Mesenchymal stem cell (in vitro differentiated cells and primary cell): Measurements from ENCODE around the gene TNKS1BP1. TPM values are rescaled to one million over a fixed set of nuclear protein-coding genes. Genes with fewer than 3 reads are reported as not detected.

Experiments
- DNase-seq: peaks from one replicate; pipeline ENCODE4 v3.0.0-alpha.2; 2013
- H2AFZ ChIP-seq: one replicate; pipeline ENCODE4 v1.6.1; 2013; ENCODE audit warnings: low read depth, mild to moderate bottlenecking, control low read depth, inconsistent platforms, low read length, moderate library complexity
- H2AK5ac ChIP-seq: 2 replicates; pipeline ENCODE4 v1.6.1; 2013; ENCODE audit warnings: low read length, moderate library complexity, mild to moderate bottlenecking, inconsistent platforms; ENCODE audit not compliant: severe bottlenecking
- H2BK120ac ChIP-seq: one replicate; pipeline ENCODE4 v1.6.1; 2013; ENCODE audit warnings: low read depth, mild to moderate bottlenecking, inconsistent platforms, low read length, moderate library complexity
- H2BK12ac ChIP-seq, 2 experiments: one replicate each; pipeline ENCODE4 v1.6.1; 2013; ENCODE audit warnings: inconsistent platforms in 2 of 2, low read length in 2 of 2, mild to moderate bottlenecking in 2 of 2, moderate library complexity in 2 of 2, control low read depth in 1 of 2
- H2BK15ac ChIP-seq: one replicate; pipeline ENCODE4 v1.6.1; 2013; ENCODE audit warnings: mild to moderate bottlenecking, low read depth, inconsistent platforms; ENCODE audit not compliant: poor library complexity, severe bottlenecking
- H2BK5ac ChIP-seq: 2 replicates; pipeline ENCODE4 v1.6.1; 2013; ENCODE audit warnings: low read depth, mild to moderate bottlenecking, low read length, control low read depth, inconsistent platforms; ENCODE audit not compliant: poor library complexity, severe bottlenecking
- H3K14ac ChIP-seq, 2 experiments: one replicate each; pipeline ENCODE4 v1.6.1; 2013; ENCODE audit warnings: inconsistent platforms in 2 of 2, low read length in 2 of 2, control low read depth in 1 of 2, mild to moderate bottlenecking in 1 of 2, moderate library complexity in 1 of 2
- H3K18ac ChIP-seq, 2 experiments: one replicate each; pipeline ENCODE4 v1.6.1; 2013; ENCODE audit warnings: inconsistent platforms in 2 of 2, low read length in 2 of 2, control low read depth in 1 of 2, low read depth in 1 of 2, mild to moderate bottlenecking in 1 of 2
- H3K23ac ChIP-seq, 2 experiments: one replicate each; pipeline ENCODE4 v1.6.1; 2013; ENCODE audit warnings: inconsistent platforms in 2 of 2, low read length in 2 of 2, mild to moderate bottlenecking in 2 of 2, moderate library complexity in 2 of 2, control low read depth in 1 of 2
- H3K27ac ChIP-seq: 2 replicates; pipeline ENCODE4 v1.5.1; 2013; ENCODE audit warnings: mild to moderate bottlenecking, moderate library complexity, low read length, control low read depth, inconsistent platforms; ENCODE audit not compliant: poor library complexity, severe bottlenecking
- H3K27me3 ChIP-seq, 2 experiments: 2 replicates each; pipeline versions ENCODE4 v1.6.1 to v1.7.0; 2013; ENCODE audit warnings: low read length in 2 of 2, mild to moderate bottlenecking in 2 of 2, moderate library complexity in 2 of 2, control low read depth in 1 of 2, inconsistent platforms in 1 of 2; ENCODE audit not compliant: control insufficient read depth in 1 of 2, insufficient read depth in 1 of 2
- H3K36me3 ChIP-seq, 2 experiments: 2 replicates each; pipeline versions ENCODE4 v1.6.1 to v1.7.0; 2013; ENCODE audit warnings: low read length in 2 of 2, control low read depth in 1 of 2, inconsistent platforms in 1 of 2, low read depth in 1 of 2, mild to moderate bottlenecking in 1 of 2; ENCODE audit not compliant: insufficient read depth in 2 of 2, control insufficient read depth in 1 of 2
- H3K4ac ChIP-seq, 2 experiments: one replicate each; pipeline ENCODE4 v1.6.1; 2013; ENCODE audit warnings: inconsistent platforms in 2 of 2, low read length in 2 of 2, mild to moderate bottlenecking in 2 of 2, moderate library complexity in 2 of 2, control low read depth in 1 of 2, low read depth in 1 of 2
- H3K4me1 ChIP-seq: 2 replicates; pipeline ENCODE4 v1.6.1; 2013; ENCODE audit warnings: low read depth, low read length, control low read depth; ENCODE audit not compliant: control insufficient read depth, insufficient read depth
- H3K4me2 ChIP-seq: 2 replicates; pipeline ENCODE4 v1.6.1; 2013; ENCODE audit warnings: low read length, mild to moderate bottlenecking, inconsistent platforms; ENCODE audit not compliant: poor library complexity, severe bottlenecking
- H3K4me3 ChIP-seq, 2 experiments: 2 replicates each; pipeline versions ENCODE4 v1.5.1 to v1.7.0; 2013; ENCODE audit warnings: low read length in 2 of 2, mild to moderate bottlenecking in 2 of 2, control low read depth in 1 of 2, low read depth in 1 of 2; ENCODE audit not compliant: insufficient read depth in 1 of 2
- H3K79me1 ChIP-seq: replicated peaks from 2 replicates; pipeline ENCODE4 v1.6.1; 2013; ENCODE audit warnings: mild to moderate bottlenecking, control low read depth, low read length, inconsistent platforms; ENCODE audit not compliant: poor library complexity, severe bottlenecking
- H3K9ac ChIP-seq: 2 replicates; pipeline ENCODE4 v1.7.0; 2013; ENCODE audit warnings: mild to moderate bottlenecking, low read length, moderate library complexity
- H3K9me3 ChIP-seq: 2 replicates; pipeline ENCODE4 v1.7.0; 2013; ENCODE audit warnings: mild to moderate bottlenecking, low read length; ENCODE audit not compliant: control insufficient read depth
- H4K8ac ChIP-seq: one replicate; pipeline ENCODE4 v1.6.1; 2013; ENCODE audit warnings: inconsistent platforms, mild to moderate bottlenecking, low read length, moderate library complexity
- H4K91ac ChIP-seq: one replicate; pipeline ENCODE4 v1.6.1; 2013; ENCODE audit warnings: mild to moderate bottlenecking, low read length, inconsistent platforms
- WGBS: methylation state at CpG from one replicate; pipeline ENCODE4 v1.1.7; 2013; ENCODE audit warnings: mixed read lengths; 5-methylcytosine and 5-hydroxymethylcytosine counted together
- polyA plus RNA-seq, 2 experiments: library from polyadenylated mRNA; stranded (reverse); fragments of 200-250 nt; gene quantifications; one replicate each; pipeline ENCODE4 v1.2.3, GENCODE V29; 2013

TNKS1BP1 gene
- 141 TPM for polyA plus RNA-seq (2013, experiment 1 of 2)
- 142 TPM for polyA plus RNA-seq (2013, experiment 2 of 2)

DNA sequence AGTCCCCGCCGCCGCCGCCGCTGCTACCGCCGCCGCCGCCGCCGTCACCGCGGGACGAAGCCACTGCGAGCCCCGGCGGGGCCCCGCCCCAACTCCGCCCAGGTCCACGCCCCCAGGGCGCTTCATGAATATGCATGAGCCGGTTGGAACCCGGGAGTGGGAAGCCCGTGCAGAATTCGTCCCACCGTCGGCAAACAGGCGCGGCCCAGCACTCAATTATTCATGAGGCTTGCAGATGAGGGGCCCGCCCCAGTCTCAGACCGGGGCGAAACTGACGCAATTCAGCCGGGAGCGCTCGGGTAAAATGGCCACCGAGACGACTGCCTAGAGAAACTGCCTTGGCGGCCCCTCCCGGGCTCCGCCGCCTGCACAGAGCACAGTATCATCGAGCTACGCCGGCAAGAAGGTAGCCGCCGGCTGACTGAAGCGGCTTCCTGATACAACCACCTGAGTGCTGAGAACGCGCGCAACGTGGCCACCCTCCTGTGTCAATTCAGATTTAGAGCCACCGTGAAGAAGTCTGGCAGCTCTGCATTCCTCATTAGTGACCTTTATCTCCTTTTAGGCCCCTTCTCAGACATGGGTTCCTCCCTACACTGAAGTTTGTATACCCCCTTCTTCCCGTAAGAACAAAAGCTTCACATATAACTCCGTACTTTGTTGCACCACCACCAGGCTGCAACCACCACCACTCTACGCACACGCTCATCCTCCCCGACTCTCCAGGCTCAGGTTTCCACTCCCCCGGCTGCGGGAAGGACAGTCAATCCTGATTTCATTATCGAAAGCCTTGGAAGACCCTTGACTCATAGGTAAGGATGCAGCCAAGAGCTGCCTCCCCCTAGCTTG, at the start of gene TNKS1BP1:
Gene TNKS1BP1 (minus strand): TSS at position 67 of the 849 bp plus-strand sequence. CDS start 3,067 bp downstream, outside the sequence.
- H3K79me1 ChIP-seq = peaks cover 25% of the 10 kb centered on the region

GRCh38 chr11:57373146-57373545, 48.4 kb upstream of the TNKS1BP1 start:
- Histone ChIP-seq H2BK15ac (no peak overlapping the region), H2AFZ (no peak overlapping the region), H4K8ac (no peak overlapping the region), H2BK120ac (no peak overlapping the region), H3K23ac (no peak overlapping the region), H3K4me3 (no peak overlapping the region), H3K4ac (no peak overlapping the region), H3K79me1 (no peaks in the 10 kb centered on the region), H4K91ac (no peak overlapping the region), H3K18ac (no peak overlapping the region), H3K14ac (no peak overlapping the region), H3K27me3 (peaks cover 0 to 29% of the 10 kb centered on the region in 2 experiments), H3K4me2 (no peak overlapping the region), H3K4me1 (no peaks in the 10 kb centered on the region), H2AK5ac (no peak overlapping the region), H2BK5ac (no peak overlapping the region), H3K36me3 (no peaks in the 10 kb centered on the region), H3K9ac (no peak overlapping the region), H2BK12ac (no peak overlapping the region), H3K9me3 (no peaks in the 10 kb centered on the region), H3K27ac (no peak overlapping the region)
- no CpG with 5 or more reads among the region's 3 CpGs for WGBS
- no peak for DNase-seq

More for the DNA sequence above, at the start of gene TNKS1BP1:
- H3K23ac ChIP-seq = peak within 1 kb of the TSS in 1 of 2 experiments; percentile 90
- peak within 1 kb of the TSS; percentile 96 for H4K8ac ChIP-seq
- no peak within 1 kb of the TSS for H2AFZ ChIP-seq
- no peaks in the 10 kb centered on the region for H3K9me3 ChIP-seq
- H3K27me3 ChIP-seq = no peaks in the 10 kb centered on the region
- peak within 1 kb of the TSS; percentile 71 to 83 for H2BK12ac ChIP-seq
- peak within 1 kb of the TSS; percentile 19 to 87 for H3K14ac ChIP-seq
- peak within 1 kb of the TSS; percentile 81 to 97 for H3K4me3 ChIP-seq
- peak within 1 kb of the TSS; percentile 92 for H4K91ac ChIP-seq
- peak within 1 kb of the TSS; percentile 94 to 97 for H3K4ac ChIP-seq
- H3K18ac ChIP-seq = peak within 1 kb of the TSS; percentile 96 to 97
- H3K4me1 ChIP-seq = peaks cover 28% of the 10 kb centered on the region
- H3K27ac ChIP-seq = peak within 1 kb of the TSS; percentile 98
- H2AK5ac ChIP-seq = peak within 1 kb of the TSS; percentile 94
- H3K9ac ChIP-seq = peak within 1 kb of the TSS; percentile 97
- WGBS = 6% methylated on average over 48 of the region's 61 CpGs
- peak; percentile 98 for DNase-seq
- peak within 1 kb of the TSS; percentile 94 for H2BK15ac ChIP-seq
- peak within 1 kb of the TSS; percentile 92 for H3K4me2 ChIP-seq
- H2BK5ac ChIP-seq = peak within 1 kb of the TSS; percentile 92
- peak within 1 kb of the TSS; percentile 91 for H2BK120ac ChIP-seq
- H3K36me3 ChIP-seq = peaks cover 41 to 57% of the 10 kb centered on the region in 2 experiments

DNA sequence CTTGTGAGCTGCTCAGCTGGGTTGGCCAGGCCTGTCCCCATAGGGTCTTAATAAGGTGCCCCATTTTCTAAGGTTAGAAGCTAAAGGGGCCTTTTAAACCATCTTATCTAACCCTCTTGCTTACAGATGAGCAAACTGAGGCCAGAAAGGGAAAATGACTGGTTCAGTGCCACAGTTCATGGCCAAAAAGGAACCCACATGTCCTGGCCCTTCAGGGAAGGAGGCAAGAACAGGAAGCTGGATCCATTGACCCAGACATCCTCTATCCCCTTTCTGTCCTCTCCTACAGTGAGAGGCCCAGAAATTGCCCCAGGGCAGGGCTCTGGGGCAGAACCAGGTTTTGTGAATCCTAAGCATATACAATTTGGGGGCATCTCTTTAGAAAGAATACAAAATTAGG, 46.2 kb upstream of the TNKS1BP1 start:
- DNase-seq = no peak
- Histone ChIP-seq H3K4me2 (no peak overlapping the region), H3K18ac (no peak overlapping the region), H3K23ac (no peak overlapping the region), H3K14ac (no peak overlapping the region), H3K9me3 (no peaks in the 10 kb centered on the region), H2BK5ac (no peak overlapping the region), H2AFZ (no peak overlapping the region), H4K91ac (no peak overlapping the region), H2BK120ac (no peak overlapping the region), H3K4me1 (no peaks in the 10 kb centered on the region), H2BK12ac (no peak overlapping the region), H3K9ac (no peak overlapping the region), H3K4ac (no peak overlapping the region), H4K8ac (no peak overlapping the region), H3K79me1 (no peaks in the 10 kb centered on the region), H3K27ac (no peak overlapping the region), H2BK15ac (no peak overlapping the region), H3K4me3 (no peak overlapping the region), H3K36me3 (no peaks in the 10 kb centered on the region), H3K27me3 (peaks cover 0 to 25% of the 10 kb centered on the region in 2 experiments), H2AK5ac (no peak overlapping the region)

DNA sequence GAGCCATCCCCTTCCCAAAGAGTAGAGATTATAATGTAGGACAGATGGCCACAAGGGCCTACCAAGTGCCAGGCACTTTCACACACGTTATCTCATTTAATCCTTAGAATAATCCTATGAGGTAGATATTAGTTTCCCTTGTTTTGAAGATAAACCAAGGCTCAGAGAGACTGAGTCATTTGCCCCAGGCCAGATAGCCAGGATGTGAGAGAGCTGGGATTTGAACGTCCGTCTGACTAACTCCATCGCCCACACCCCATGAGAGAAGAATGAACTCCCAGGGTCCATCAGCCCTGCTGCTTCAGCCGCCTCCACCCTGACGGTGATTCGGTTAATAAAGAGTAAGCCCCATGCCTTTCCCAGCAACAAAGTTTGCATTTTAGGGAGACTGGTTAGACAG, 45.5 kb upstream of the TNKS1BP1 start:
- no peak overlapping the region for H2BK12ac ChIP-seq
- H3K36me3 ChIP-seq = no peaks in the 10 kb centered on the region
- WGBS = 80% methylated on average over 5 of the region's 7 CpGs
- H3K9ac ChIP-seq = no peak overlapping the region
- DNase-seq = no peak
- no peak overlapping the region for H2AFZ ChIP-seq
- no peaks in the 10 kb centered on the region for H3K9me3 ChIP-seq
- H3K4me1 ChIP-seq = no peaks in the 10 kb centered on the region
- H3K4me3 ChIP-seq = no peak overlapping the region
- H3K23ac ChIP-seq = no peak overlapping the region
- no peak overlapping the region for H2AK5ac ChIP-seq
- peaks cover 0 to 31% of the 10 kb centered on the region in 2 experiments for H3K27me3 ChIP-seq
- H3K79me1 ChIP-seq = no peaks in the 10 kb centered on the region
- no peak overlapping the region for H3K4me2 ChIP-seq
- H4K8ac ChIP-seq = no peak overlapping the region
- no peak overlapping the region for H3K18ac ChIP-seq
- no peak overlapping the region for H3K4ac ChIP-seq
- no peak overlapping the region for H3K27ac ChIP-seq
- H2BK15ac ChIP-seq = no peak overlapping the region
- H2BK120ac ChIP-seq = no peak overlapping the region
- H2BK5ac ChIP-seq = no peak overlapping the region
- H4K91ac ChIP-seq = no peak overlapping the region
- no peak overlapping the region for H3K14ac ChIP-seq
